ENCODE measurements around the gene TOR2A. TPM values are rescaled to one million over a fixed set of nuclear protein-coding genes. Genes with fewer than 3 reads are reported as not detected.

TOR2A gene
- total and polyA plus RNA-seq, 2 experiments from 2014 or later = 20.6 to 22.8 TPM

DNA sequence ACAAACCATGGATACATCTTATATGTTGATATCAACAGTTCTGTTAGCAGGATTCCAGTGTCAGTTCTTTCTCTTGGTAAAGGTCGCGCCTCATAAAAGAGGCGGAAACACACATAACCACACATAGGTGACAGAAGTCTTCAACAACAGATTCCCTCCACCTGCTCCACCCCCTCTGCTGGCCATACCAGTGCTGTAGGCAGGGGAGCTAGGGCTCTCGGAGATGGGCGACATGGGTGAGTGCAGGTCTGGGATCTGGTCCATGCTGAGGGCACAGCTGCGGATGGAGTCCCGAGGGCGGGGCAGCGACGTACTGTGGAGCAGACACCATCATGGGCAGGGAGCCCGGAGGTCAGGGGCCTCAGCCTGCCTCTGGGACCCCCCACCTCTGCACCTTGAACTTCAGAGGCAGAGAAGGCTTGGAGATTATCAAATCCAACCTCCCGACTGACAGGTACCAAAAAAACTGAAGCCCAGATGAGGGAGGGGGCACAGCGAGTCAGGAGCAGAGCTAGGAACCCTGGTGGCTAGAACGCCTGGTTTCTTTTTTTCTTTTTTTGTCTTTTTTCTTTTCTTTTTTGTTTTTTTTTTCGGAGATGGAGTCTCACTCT, 12.0 kb upstream of the TOR2A start:
- Histone ChIP-seq H3K9me3 (ENCODE audit: low read depth) (no peaks in the 10 kb centered on the region), H3K27ac (no peak overlapping the region), H3K36me3 (no peaks in the 10 kb centered on the region), H3K27me3 (peaks cover 9% of the 10 kb centered on the region), H3K4me1 (ENCODE audit: low read depth) (peaks cover 4% of the 10 kb centered on the region), H3K4me3 (no peak overlapping the region)
- DNase-seq (ENCODE audit: low read depth in 1 of 2, low spot score in 1 of 2) = no peak
- TF ChIP-seq, protein P1, sequence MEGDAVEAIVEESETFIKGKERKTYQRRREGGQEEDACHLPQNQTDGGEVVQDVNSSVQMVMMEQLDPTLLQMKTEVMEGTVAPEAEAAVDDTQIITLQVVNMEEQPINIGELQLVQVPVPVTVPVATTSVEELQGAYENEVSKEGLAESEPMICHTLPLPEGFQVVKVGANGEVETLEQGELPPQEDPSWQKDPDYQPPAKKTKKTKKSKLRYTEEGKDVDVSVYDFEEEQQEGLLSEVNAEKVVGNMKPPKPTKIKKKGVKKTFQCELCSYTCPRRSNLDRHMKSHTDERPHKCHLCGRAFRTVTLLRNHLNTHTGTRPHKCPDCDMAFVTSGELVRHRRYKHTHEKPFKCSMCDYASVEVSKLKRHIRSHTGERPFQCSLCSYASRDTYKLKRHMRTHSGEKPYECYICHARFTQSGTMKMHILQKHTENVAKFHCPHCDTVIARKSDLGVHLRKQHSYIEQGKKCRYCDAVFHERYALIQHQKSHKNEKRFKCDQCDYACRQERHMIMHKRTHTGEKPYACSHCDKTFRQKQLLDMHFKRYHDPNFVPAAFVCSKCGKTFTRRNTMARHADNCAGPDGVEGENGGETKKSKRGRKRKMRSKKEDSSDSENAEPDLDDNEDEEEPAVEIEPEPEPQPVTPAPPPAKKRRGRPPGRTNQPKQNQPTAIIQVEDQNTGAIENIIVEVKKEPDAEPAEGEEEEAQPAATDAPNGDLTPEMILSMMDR (IDR thresholded peaks at IDR 0.05; ENCODE audit: low read depth, low read length) = no peak

DNA sequence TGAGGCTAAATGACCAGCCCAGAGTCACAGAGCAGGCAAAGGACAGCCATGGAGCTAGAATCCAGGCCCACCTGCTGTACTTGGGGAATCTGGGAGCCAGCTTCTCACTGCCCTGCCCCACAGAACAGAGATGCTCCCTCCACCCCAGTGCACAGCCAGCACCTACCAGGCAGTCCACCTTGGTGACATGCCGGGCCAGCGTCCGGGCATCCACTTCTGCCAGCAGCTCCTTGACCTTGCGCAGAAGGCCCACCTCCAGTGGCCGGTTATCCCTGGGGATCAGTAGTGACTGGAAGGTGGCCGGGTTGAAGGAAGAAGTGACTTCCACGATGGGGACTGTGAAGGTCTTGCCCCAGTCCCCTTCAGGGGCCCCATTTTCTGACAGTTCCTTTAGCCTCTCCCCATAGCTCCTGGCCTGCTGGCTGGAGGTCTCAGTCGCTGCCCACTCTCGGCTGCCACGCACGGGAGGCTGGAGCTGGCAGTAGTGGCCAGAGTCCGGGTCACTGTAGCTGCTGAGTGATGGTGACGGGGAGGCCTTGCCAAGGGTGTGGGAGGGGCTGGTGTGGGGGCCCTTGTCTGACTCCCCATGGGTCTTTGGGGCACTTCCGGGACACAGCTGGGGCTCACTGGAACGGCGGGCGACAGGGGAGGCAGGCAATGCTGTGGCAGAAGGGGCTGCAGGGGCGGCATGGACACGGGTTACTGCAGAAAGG, 9.5 kb upstream of the TOR2A start:
- Histone ChIP-seq H3K27ac (no peak overlapping the region), H3K9me3 (ENCODE audit: low read depth) (no peaks in the 10 kb centered on the region), H3K4me3 (no peak overlapping the region), H3K36me3 (no peaks in the 10 kb centered on the region), H3K4me1 (ENCODE audit: low read depth) (peaks cover 13% of the 10 kb centered on the region), H3K27me3 (peaks cover 3% of the 10 kb centered on the region)
- TF ChIP-seq, protein P1 (IDR thresholded peaks at IDR 0.05; ENCODE audit: low read depth, low read length) = no peak
- DNase-seq (ENCODE audit: low read depth in 1 of 2, low spot score in 1 of 2) = no peak

DNA sequence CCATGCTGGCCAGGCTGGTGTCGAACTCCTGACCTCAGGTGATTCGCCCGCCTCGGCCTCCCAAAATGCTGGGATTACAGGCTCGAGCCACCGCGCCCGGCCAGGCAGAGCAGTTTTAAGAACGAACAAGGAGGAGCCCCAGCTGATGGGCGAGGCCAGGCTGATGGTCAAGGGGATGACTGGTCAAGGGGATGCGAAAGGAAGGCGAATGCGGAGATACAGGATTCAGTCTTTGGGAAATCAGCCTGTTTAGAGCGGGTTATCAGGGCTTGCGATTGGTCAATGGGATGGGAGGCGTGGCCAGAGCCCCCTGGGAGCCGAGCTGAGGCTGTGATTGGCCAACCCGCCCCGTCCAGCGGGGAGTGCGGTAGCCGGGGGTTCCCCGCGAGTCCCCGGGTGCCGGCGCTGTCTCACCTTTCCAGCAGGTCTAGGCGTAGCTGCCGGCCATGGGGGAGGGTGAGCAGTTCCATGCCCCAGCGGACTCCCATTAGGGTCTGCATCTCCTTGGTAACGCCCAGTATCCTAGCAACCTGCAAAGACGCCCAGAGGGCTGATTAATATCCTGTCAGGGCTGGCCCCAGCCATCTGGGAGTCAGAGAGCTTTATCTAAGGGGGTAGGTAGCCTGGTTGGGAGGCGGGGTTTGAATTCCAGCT, 7.5 kb upstream of the TOR2A start:
- Histone ChIP-seq H3K36me3 (no peaks in the 10 kb centered on the region), H3K27ac (peak overlapping the region; percentile 61), H3K4me3 (peak overlapping the region; percentile 38), H3K9me3 (ENCODE audit: low read depth) (no peaks in the 10 kb centered on the region), H3K27me3 (peaks cover under 1% of the 10 kb centered on the region), H3K4me1 (ENCODE audit: low read depth) (peaks cover 13% of the 10 kb centered on the region)
- TF ChIP-seq, protein P1 (IDR thresholded peaks at IDR 0.05; ENCODE audit: low read depth, low read length) = no peak
- peak; percentile 14 to 90 for DNase-seq (ENCODE audit: low read depth in 1 of 2, low spot score in 1 of 2)

DNA sequence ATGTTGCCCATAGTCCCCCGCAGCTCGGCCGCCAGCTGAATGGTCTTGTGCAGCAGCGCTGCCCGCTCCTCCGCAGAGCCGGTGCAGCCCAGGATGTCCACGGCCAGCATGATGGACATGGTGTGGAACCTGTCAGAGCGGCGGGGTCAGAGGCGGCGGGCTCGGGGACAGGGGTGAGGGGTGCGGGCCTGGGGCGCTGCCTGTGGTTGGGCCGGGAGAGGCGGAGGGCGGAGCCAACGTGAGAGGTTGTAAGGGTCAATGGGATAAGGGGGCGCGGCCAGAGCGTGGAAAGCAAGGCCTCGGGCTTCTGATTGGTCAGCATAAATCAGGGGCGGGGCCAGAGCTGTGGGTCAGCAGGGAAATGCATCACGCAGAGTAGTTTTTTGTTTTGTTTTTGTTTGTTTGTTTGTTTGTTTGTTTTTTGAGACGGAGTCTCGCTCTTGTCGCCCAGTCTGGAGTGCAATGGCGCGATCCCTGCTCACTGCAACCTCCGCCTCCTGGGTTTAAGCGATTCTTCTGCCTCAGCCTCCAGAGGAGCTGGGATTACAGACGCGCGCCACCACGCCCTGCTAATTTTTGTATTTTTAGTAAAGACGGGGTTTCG, 6.8 kb upstream of the TOR2A start:
- DNase-seq (ENCODE audit: low read depth in 1 of 2, low spot score in 1 of 2) = peak in 1 of 2 donors; percentile 96
- Histone ChIP-seq H3K27ac (peak overlapping the region; percentile 61), H3K4me1 (ENCODE audit: low read depth) (peaks cover 13% of the 10 kb centered on the region), H3K4me3 (peak overlapping the region; percentile 38), H3K9me3 (ENCODE audit: low read depth) (no peaks in the 10 kb centered on the region), H3K36me3 (no peaks in the 10 kb centered on the region), H3K27me3 (no peaks in the 10 kb centered on the region)
- TF ChIP-seq, protein P1 (IDR thresholded peaks at IDR 0.05; ENCODE audit: low read depth, low read length) = no peak

DNA sequence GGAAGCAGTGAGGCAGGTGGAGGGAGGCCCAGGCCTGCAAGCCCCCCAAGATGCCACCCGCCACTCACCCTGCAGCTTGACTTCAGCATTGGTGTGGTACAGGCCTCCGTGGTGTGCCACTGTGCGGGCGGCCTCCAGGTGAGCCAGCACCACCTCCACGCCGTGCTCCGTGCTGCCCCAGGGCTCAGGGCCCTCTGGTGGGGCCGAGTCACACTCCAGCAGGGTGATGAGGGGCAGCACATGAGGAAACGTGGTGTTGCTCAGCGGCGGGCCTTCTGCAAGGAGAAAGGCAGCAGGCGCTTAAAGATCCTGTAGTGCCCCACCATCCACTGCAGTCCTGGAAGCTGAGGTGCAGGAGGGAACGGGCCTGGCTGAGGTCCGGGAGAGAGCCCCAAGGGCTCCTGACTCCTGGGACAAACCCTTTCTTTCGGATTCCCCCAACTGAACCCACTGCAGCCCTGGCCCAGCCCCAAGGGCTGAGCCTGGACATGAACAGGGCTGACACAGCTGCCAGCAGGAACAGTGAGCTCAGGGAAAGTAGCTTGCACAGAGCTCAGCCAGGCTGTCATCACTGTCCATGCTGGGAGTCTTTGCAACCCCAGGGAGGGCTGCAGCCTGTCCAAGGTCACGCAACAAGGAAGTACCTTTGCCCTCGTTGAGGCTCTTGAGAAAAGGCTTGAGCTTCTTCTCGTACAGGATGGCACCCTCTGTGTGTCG, 4.7 kb upstream of the TOR2A start:
- no peaks in the 10 kb centered on the region for H3K27me3 ChIP-seq
- TF ChIP-seq, protein P1 (IDR thresholded peaks at IDR 0.05; ENCODE audit: low read depth, low read length) = no peak

More for the DNA sequence above, 4.7 kb upstream of the TOR2A start:
- H3K4me1 ChIP-seq (ENCODE audit: low read depth) = peaks cover 13% of the 10 kb centered on the region
- no peaks in the 10 kb centered on the region for H3K36me3 ChIP-seq
- H3K27ac ChIP-seq = peak overlapping the region; percentile 62
- peak; percentile 19 to 60 for DNase-seq (ENCODE audit: low read depth in 1 of 2, low spot score in 1 of 2)
- no peaks in the 10 kb centered on the region for H3K9me3 ChIP-seq (ENCODE audit: low read depth)
- H3K4me3 ChIP-seq = no peak overlapping the region

Data from cardiac muscle cell (in vitro differentiated cells and primary cell).